Thoracic aorta (tissue), 2 donors: ENCODE data around the gene PIEZO2. TPM values are rescaled to one million over a fixed set of nuclear protein-coding genes. Genes with fewer than 3 reads are reported as not detected.

Experiments
- ATAC-seq: fragments of 150-250 bp; one replicate; pipeline ENCODE4 v1.8.0; 2017; ENCODE audit warnings: low read depth; ENCODE audit not compliant: insufficient number of reproducible peaks, low FRiP score
- DNase-seq: peaks from one replicate; pipeline ENCODE4 v3.0.0-alpha.2; 2020; ENCODE audit warnings: low spot score
- H3K27ac ChIP-seq, 2 donors: fragments of 200-600 bp; sonication (generic); 1 replicate in 1 of 2; 2 replicates in 1 of 2; pipeline ENCODE4 v1.5.1; 2016; ENCODE audit warnings: mild to moderate bottlenecking in 2 of 2, moderate library complexity in 2 of 2
- H3K27me3 ChIP-seq: fragments of 200-600 bp; sonication (generic); replicated peaks from 2 replicates; pipeline ENCODE4 v1.6.0; 2016; ENCODE audit warnings: mild to moderate bottlenecking; ENCODE audit not compliant: insufficient read depth
- H3K36me3 ChIP-seq: fragments of 200-600 bp; sonication (generic); one replicate; pipeline ENCODE4 v1.5.1; 2016
- H3K4me1 ChIP-seq, 2 donors: fragments of 200-600 bp; sonication (generic); 1 replicate in 1 of 2; 2 replicates in 1 of 2; pipeline versions ENCODE4 v1.5.1 to v1.6.0; 2016; ENCODE audit warnings: low read depth in 2 of 2, mild to moderate bottlenecking in 1 of 2; ENCODE audit not compliant: control insufficient read depth in 1 of 2
- H3K4me3 ChIP-seq: fragments of 200-600 bp; sonication (generic); 2 replicates; pipeline ENCODE4 v1.5.1; 2016; ENCODE audit warnings: mild to moderate bottlenecking
- H3K9me3 ChIP-seq: fragments of 200-600 bp; sonication (generic); 2 replicates; pipeline ENCODE4 v1.5.1; 2016
- CTCF ChIP-seq: fragments of 200-600 bp; sonication (generic); IDR thresholded peaks from one replicate; pipeline ENCODE4 v1.5.1; 2019; ENCODE audit warnings: antibody characterized with exemption
- total RNA-seq, 2 donors: library from RNA; depleted of rRNA; stranded (reverse); fragments of >200 nt; gene quantifications; one replicate each; pipeline versions ENCODE4 v1.1.0 to v1.2.3, GENCODE V29; 2016

PIEZO2 gene
- total RNA-seq, 2 donors from 2014 or later = 8.3 to 10.3 TPM

- Histone ChIP-seq H3K9me3 (no peaks in the 10 kb centered on the region), H3K27ac (no peak overlapping the region), H3K27me3 (no peaks in the 10 kb centered on the region), H3K4me1 (no peaks in the 10 kb centered on the region), H3K4me3 (no peak overlapping the region), H3K36me3 (no peaks in the 10 kb centered on the region)
- peak; percentile 73 for TF ChIP-seq CTCF
- DNase-seq (no peak), ATAC-seq (no peak)
Measured at GRCh38 chr18:10851824-10852319, 297.5 kb downstream of the PIEZO2 start.

GRCh38 chr18:10850840-10851239 is 298.5 kb downstream of the PIEZO2 start:
- TF ChIP-seq CTCF = no peak
- Histone ChIP-seq H3K4me1 (no peaks in the 10 kb centered on the region), H3K9me3 (no peaks in the 10 kb centered on the region), H3K4me3 (no peak overlapping the region), H3K27me3 (no peaks in the 10 kb centered on the region), H3K36me3 (no peaks in the 10 kb centered on the region), H3K27ac (no peak overlapping the region)
- no peak for ATAC-seq
- no peak for DNase-seq

DNA sequence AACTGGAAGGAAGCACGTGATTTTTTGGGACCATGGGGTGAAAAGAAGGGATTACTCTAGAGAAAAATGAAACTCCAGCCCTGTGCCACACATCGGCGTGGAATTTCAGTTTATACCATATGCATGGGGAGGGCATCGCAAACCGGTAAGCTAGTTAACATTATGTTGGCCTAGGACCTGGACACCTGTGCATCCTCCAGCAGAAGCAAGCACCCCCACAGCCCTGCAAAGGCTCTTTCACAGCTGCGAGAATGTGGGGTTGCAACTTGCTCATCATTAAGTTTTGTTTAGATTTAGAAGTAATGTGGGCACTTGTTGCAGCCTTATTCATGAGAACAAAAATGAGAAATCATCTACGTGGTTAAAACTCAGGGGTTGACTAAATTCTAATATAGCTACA is 299.2 kb downstream of the PIEZO2 start:
- H3K9me3 ChIP-seq = no peaks in the 10 kb centered on the region
- no peaks in the 10 kb centered on the region for H3K36me3 ChIP-seq
- H3K4me1 ChIP-seq = no peaks in the 10 kb centered on the region
- no peak for TF ChIP-seq CTCF
- no peak overlapping the region for H3K27ac ChIP-seq
- no peaks in the 10 kb centered on the region for H3K27me3 ChIP-seq
- DNase-seq (no peak), ATAC-seq (no peak)
- no peak overlapping the region for H3K4me3 ChIP-seq

DNA sequence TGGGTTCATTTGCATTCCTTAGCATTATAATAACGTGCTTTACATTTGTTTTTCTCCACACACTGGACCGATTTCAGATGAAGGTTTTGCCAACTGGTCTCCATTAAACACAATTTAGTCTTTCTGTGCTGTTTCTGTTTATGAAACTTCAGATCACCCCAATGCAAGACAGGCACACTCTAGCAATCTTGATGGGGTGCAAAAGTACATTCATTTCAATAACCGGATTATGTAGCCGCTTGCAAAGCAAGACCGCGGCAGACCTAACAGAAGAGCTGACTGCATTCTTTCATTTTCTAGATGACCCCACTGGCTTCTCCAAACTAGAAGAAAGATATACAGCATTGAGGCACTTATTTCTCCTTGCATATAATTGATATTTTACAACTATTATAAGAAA is 301.5 kb downstream of the PIEZO2 start:
- Histone ChIP-seq H3K27ac (no peak overlapping the region), H3K36me3 (no peaks in the 10 kb centered on the region), H3K9me3 (no peaks in the 10 kb centered on the region), H3K27me3 (no peaks in the 10 kb centered on the region), H3K4me3 (no peak overlapping the region), H3K4me1 (no peaks in the 10 kb centered on the region)
- ATAC-seq (no peak), DNase-seq (no peak)
- TF ChIP-seq CTCF = no peak

- no peak overlapping the region for H3K27ac ChIP-seq
- H3K27me3 ChIP-seq = no peaks in the 10 kb centered on the region
- no peaks in the 10 kb centered on the region for H3K36me3 ChIP-seq
- no peaks in the 10 kb centered on the region for H3K4me1 ChIP-seq
- no peaks in the 10 kb centered on the region for H3K9me3 ChIP-seq
- DNase-seq (no peak), ATAC-seq (no peak)
- H3K4me3 ChIP-seq = no peak overlapping the region
- TF ChIP-seq CTCF = no peak
Measured at GRCh38 chr18:10847408-10847790, 302.0 kb downstream of the PIEZO2 start.
